ENCODE data around the gene KCNMA1. TPM values are rescaled to one million over a fixed set of nuclear protein-coding genes. Genes with fewer than 3 reads are reported as not detected.

The KCNMA1 gene
- total and polyA plus RNA-seq, 7 donors: 15.3 to 427 (median 256) TPM

- Histone ChIP-seq H3K4me1 (peaks cover 0 to 14% (median 6%) of the 10 kb centered on the region in 4 donors), H3K27me3 (no peaks in the 10 kb centered on the region)
These were observed 487.9 kb downstream of the KCNMA1 start for GRCh38 chr10:77149706-77150105.

GRCh38 chr10:77149001-77149400 is 488.6 kb downstream of the KCNMA1 start:
- no peaks in the 10 kb centered on the region for H3K9me3 ChIP-seq
- no peak for DNase-seq
- no peaks in the 10 kb centered on the region for H3K27me3 ChIP-seq
- peaks cover 0 to 14% (median 6%) of the 10 kb centered on the region in 4 donors for H3K4me1 ChIP-seq
- 84 to 87% methylated on average over 4 of the region's 4 CpGs for WGBS, 2 donors
- TF ChIP-seq EP300 (IDR thresholded peaks at IDR 0.05): no peak
- TF ChIP-seq POLR2AphosphoS5 (IDR thresholded peaks at IDR 0.05): no peak
- no peak for TF ChIP-seq POLR2A (IDR thresholded peaks at IDR 0.05)
- TF ChIP-seq CTCF (IDR thresholded peaks at IDR 0.05): no peak
- intact Hi-C loops (cut with DNase I): no loop called here
- H3K4me3 ChIP-seq: no peak overlapping the region
- H3K36me3 ChIP-seq: no peaks in the 10 kb centered on the region
- no peak overlapping the region for H3K27ac ChIP-seq

More at GRCh38 chr10:77149706-77150105, 487.9 kb downstream of the KCNMA1 start:
- H3K9me3 ChIP-seq: no peaks in the 10 kb centered on the region
- no peak overlapping the region for H3K27ac ChIP-seq
- no peaks in the 10 kb centered on the region for H3K36me3 ChIP-seq
- no peak for DNase-seq
- 88 to 94% methylated on average over 2 of the region's 2 CpGs for WGBS, 2 donors
- H3K4me3 ChIP-seq: no peak overlapping the region
- intact Hi-C loops (cut with DNase I): no loop called here
- TF ChIP-seq POLR2A (IDR thresholded peaks at IDR 0.05) (no peak), CTCF (IDR thresholded peaks at IDR 0.05) (no peak), EP300 (IDR thresholded peaks at IDR 0.05) (no peak), POLR2AphosphoS5 (IDR thresholded peaks at IDR 0.05) (no peak)

- no peaks in the 10 kb centered on the region for H3K27me3 ChIP-seq
- peaks cover 0 to 14% (median 6%) of the 10 kb centered on the region in 4 donors for H3K4me1 ChIP-seq
- no peak for DNase-seq
- no peaks in the 10 kb centered on the region for H3K36me3 ChIP-seq
- no peak overlapping the region for H3K4me3 ChIP-seq
- WGBS, 2 donors: 96 to 99% methylated on average over 1 of the region's 1 CpG
- intact Hi-C loops (cut with DNase I): no loop called here
- no peaks in the 10 kb centered on the region for H3K9me3 ChIP-seq
- TF ChIP-seq EP300 (IDR thresholded peaks at IDR 0.05) (no peak), CTCF (IDR thresholded peaks at IDR 0.05) (no peak), POLR2A (IDR thresholded peaks at IDR 0.05) (no peak), POLR2AphosphoS5 (IDR thresholded peaks at IDR 0.05) (no peak)
- no peak overlapping the region for H3K27ac ChIP-seq
These were observed 489.7 kb downstream of the KCNMA1 start for GRCh38 chr10:77147871-77148270.

GRCh38 chr10:77146712-77147336 is 490.8 kb downstream of the KCNMA1 start:
- H3K4me1 ChIP-seq: peaks cover 0 to 14% (median 6%) of the 10 kb centered on the region in 4 donors
- intact Hi-C loops (cut with DNase I): no loop called here
- H3K27ac ChIP-seq: no peak overlapping the region
- no peaks in the 10 kb centered on the region for H3K27me3 ChIP-seq
- TF ChIP-seq POLR2A (IDR thresholded peaks at IDR 0.05): no peak
- H3K36me3 ChIP-seq: no peaks in the 10 kb centered on the region
- no peak overlapping the region for H3K4me3 ChIP-seq
- 80 to 88% methylated on average over 5 of the region's 5 CpGs for WGBS, 2 donors
- H3K9me3 ChIP-seq: no peaks in the 10 kb centered on the region
- no peak for DNase-seq

- intact Hi-C loops (cut with DNase I): no loop called here
- H3K27ac ChIP-seq: no peak overlapping the region
- peaks cover 0 to 20% (median 12%) of the 10 kb centered on the region in 4 donors for H3K4me1 ChIP-seq
- DNase-seq: no peak
- no peaks in the 10 kb centered on the region for H3K36me3 ChIP-seq
- no peaks in the 10 kb centered on the region for H3K27me3 ChIP-seq
- H3K4me3 ChIP-seq: no peak overlapping the region
- TF ChIP-seq POLR2A (IDR thresholded peaks at IDR 0.05) (no peak), EP300 (IDR thresholded peaks at IDR 0.05) (no peak), POLR2AphosphoS5 (IDR thresholded peaks at IDR 0.05) (no peak), CTCF (IDR thresholded peaks at IDR 0.05) (no peak)
- WGBS, 2 donors: 81 to 88% methylated on average over 3 of the region's 3 CpGs
- H3K9me3 ChIP-seq: no peaks in the 10 kb centered on the region
These were observed 493.0 kb downstream of the KCNMA1 start for GRCh38 chr10:77144656-77145055.
